GM21423 (cell line): ENCODE measurements around the gene CD37.

Experiments used
- ATAC-seq: cut with Tn5 transposase; IDR thresholded peaks from one replicate; pipeline ENCODE4 v1.9.1; 2021; ENCODE audit warnings: mild to moderate bottlenecking, moderate library complexity; ENCODE audit not compliant: unreplicated experiment

The CD37 gene

GRCh38 chr19:49344505-49345423 is 9.6 kb downstream of the CD37 start:
- no peak for ATAC-seq

GRCh38 chr19:49347191-49347590 is 12.0 kb downstream of the CD37 start:
- ATAC-seq, result no peak

- ATAC-seq, result no peak
Observed at GRCh38 chr19:49347835-49348234, 12.6 kb downstream of the CD37 start.

- ATAC-seq, result no peak
Observed at GRCh38 chr19:49348305-49349189, 13.3 kb downstream of the CD37 start.

GRCh38 chr19:49349567-49349966 is 14.4 kb downstream of the CD37 start:
- no peak for ATAC-seq

GRCh38 chr19:49355909-49356353 is 20.7 kb downstream of the CD37 start:
- no peak for ATAC-seq

GRCh38 chr19:49356382-49356781 is 21.2 kb downstream of the CD37 start:
- no peak for ATAC-seq

- ATAC-seq, result no peak
Observed at GRCh38 chr19:49357186-49357585, 22.0 kb downstream of the CD37 start.

GRCh38 chr19:49359851-49360820 is 24.9 kb downstream of the CD37 start:
- ATAC-seq, result no peak

GRCh38 chr19:49361438-49362047 is 26.3 kb downstream of the CD37 start:
- ATAC-seq, result no peak

GRCh38 chr19:49362048-49362928 is 27.1 kb downstream of the CD37 start, which contains the start of gene TEAD2:
TEAD2 (minus strand) TSS chr19:49362416; CDS start chr19:49360075, 2,341 bp downstream.
- no peak for ATAC-seq

GRCh38 chr19:49362929-49363267 is 27.7 kb downstream of the CD37 start:
- ATAC-seq, result no peak

GRCh38 chr19:49363268-49364082 is 28.3 kb downstream of the CD37 start, which contains the start of gene DKKL1:
DKKL1 (plus strand) TSS chr19:49363877; CDS start chr19:49363999, 122 bp downstream.
- ATAC-seq, result peak; percentile 53

GRCh38 chr19:49364083-49364737 is 29.0 kb downstream of the CD37 start:
- ATAC-seq, result no peak

GRCh38 chr19:49366110-49366509 is 30.9 kb downstream of the CD37 start:
- no peak for ATAC-seq

- ATAC-seq, result no peak
Observed at GRCh38 chr19:49368711-49369358, 33.6 kb downstream of the CD37 start.

GRCh38 chr19:49371184-49371583 is 36.0 kb downstream of the CD37 start:
- no peak for ATAC-seq
